RWPE1 (cell line): ENCODE results near the gene SLC25A26.
A peak's percentile ranks its signal among the peaks of the same experiment; 100 is the strongest.

ENCODE experiments used
- CTCF ChIA-PET: fragments of 350-600 bp; sonication (Branson Sonifier 250); formaldehyde crosslinking; extraction: SDS; loops from one replicate; lab custom pipeline; 2021; lab: Yijun Ruan, JAX
- POLR2A ChIA-PET: fragments of 400-600 bp; formaldehyde crosslinking; extraction: SDS; loops from one replicate; lab custom pipeline; 2020; ENCODE audit warnings: antibody characterized with exemption; ENCODE audit not compliant: low non-redundant PET; lab: Yijun Ruan, JAX
- DNase-seq: peaks from one replicate; pipeline ENCODE4 v3.0.0; 2012; ENCODE audit warnings: low spot score
- H3K27ac ChIP-seq: fragments of 450-650 bp; 2 replicates; pipeline ENCODE4 v1.5.1; 2017
- CTCF ChIP-seq: fragments of 450-650 bp; conservative IDR thresholded peaks from 2 replicates; pipeline ENCODE4 v1.5.1; 2017; ENCODE audit warnings: low read depth, mild to moderate bottlenecking

Gene SLC25A26

GRCh38 chr3:66242788-66243464 is 22.1 kb downstream of the SLC25A26 start:
- no peak overlapping the region for H3K27ac ChIP-seq
- no peak for TF ChIP-seq CTCF
- ChIA-PET POLR2A (no interaction called here), CTCF (no interaction called here)
- no peak for DNase-seq

GRCh38 chr3:66248641-66249040 is 27.8 kb downstream of the SLC25A26 start:
- ChIA-PET CTCF (no interaction called here), POLR2A (no interaction called here)
- no peak for DNase-seq
- no peak for TF ChIP-seq CTCF
- no peak overlapping the region for H3K27ac ChIP-seq

- CTCF ChIA-PET: interaction anchor here (0.6 to 2.0 kb wide), 5 partner anchors 9 to 848 kb away, joined by 3 to 8 read pairs (median 4); no protein-coding TSS in a partner anchor
- TF ChIP-seq CTCF: peak; percentile 77
- POLR2A ChIA-PET: no interaction called here
- peak; percentile 4 for DNase-seq
- no peak overlapping the region for H3K27ac ChIP-seq
These were observed 33.2 kb downstream of the SLC25A26 start for GRCh38 chr3:66253790-66254620.

- CTCF ChIA-PET: no interaction called here
- no peak for TF ChIP-seq CTCF
- H3K27ac ChIP-seq: no peak overlapping the region
- POLR2A ChIA-PET: no interaction called here
- DNase-seq: no peak
These were observed 35.1 kb downstream of the SLC25A26 start for GRCh38 chr3:66255865-66256264.

- no peak overlapping the region for H3K27ac ChIP-seq
- ChIA-PET POLR2A (no interaction called here), CTCF (no interaction called here)
- no peak for DNase-seq
- TF ChIP-seq CTCF: no peak
These were observed 36.0 kb downstream of the SLC25A26 start for GRCh38 chr3:66256806-66257205.

GRCh38 chr3:66259566-66260255 is 38.9 kb downstream of the SLC25A26 start:
- DNase-seq: no peak
- POLR2A ChIA-PET: no interaction called here
- TF ChIP-seq CTCF: no peak
- no peak overlapping the region for H3K27ac ChIP-seq
- CTCF ChIA-PET: no interaction called here
